A673 (cell line): ENCODE data around the gene TMEM121B. TPM values are rescaled to one million over a fixed set of nuclear protein-coding genes. Genes with fewer than 3 reads are reported as not detected.

Experiments used
- BruUV-seq: library from RNA; stranded (reverse); fragments of 400-500 nt; replicated peaks from 2 replicates; lab custom pipeline; 2021; lab: Mats Ljungman, UMichigan
- CTCF ChIA-PET: fragments of 300-600 bp; sonication (Branson Sonifier 250); formaldehyde crosslinking; loops from one replicate; lab custom pipeline; 2022; ENCODE audit warnings: antibody characterized with exemption; lab: Charles Lee
- POLR2A ChIA-PET: fragments of 300-600 bp; sonication (Branson Sonifier 250); formaldehyde crosslinking; loops from one replicate; lab custom pipeline; 2022; ENCODE audit warnings: antibody characterized with exemption; ENCODE audit not compliant: low non-redundant PET; lab: Charles Lee
- DNase-seq: peaks from one replicate; pipeline ENCODE4 v3.0.0-alpha.2; 2015; ENCODE audit warnings: low spot score
- H3K27ac ChIP-seq: fragments of 200-600 bp; sonication (generic); 2 replicates; pipeline ENCODE4 v1.5.1; 2016; ENCODE audit warnings: mixed run types, low read depth, mild to moderate bottlenecking, mixed read lengths, antibody characterized with exemption, low read length; ENCODE audit not compliant: poor library complexity, severe bottlenecking
- H3K27me3 ChIP-seq: fragments of 200-600 bp; sonication (generic); replicated peaks from 2 replicates; pipeline ENCODE4 v1.6.1; 2017; ENCODE audit warnings: mixed run types, low read depth, mild to moderate bottlenecking, mixed read lengths, antibody characterized with exemption, low read length; ENCODE audit not compliant: insufficient read depth, poor library complexity
- H3K36me3 ChIP-seq: fragments of 200-600 bp; sonication (generic); 2 replicates; pipeline ENCODE4 v1.6.1; 2016; ENCODE audit warnings: mixed run types, mild to moderate bottlenecking, mixed read lengths, antibody characterized with exemption, low read length; ENCODE audit not compliant: insufficient read depth, poor library complexity, severe bottlenecking
- H3K4me1 ChIP-seq: fragments of 200-600 bp; sonication (generic); 2 replicates; pipeline ENCODE4 v1.6.1; 2017; ENCODE audit warnings: mixed run types, mild to moderate bottlenecking, mixed read lengths, antibody characterized with exemption, low read length; ENCODE audit not compliant: insufficient read depth, poor library complexity, severe bottlenecking
- H3K4me3 ChIP-seq: fragments of 200-600 bp; sonication (generic); 2 replicates; pipeline ENCODE4 v1.5.1; 2016; ENCODE audit warnings: low read depth, mixed run types, mild to moderate bottlenecking, mixed read lengths, low read length; ENCODE audit not compliant: poor library complexity, severe bottlenecking
- H3K9me3 ChIP-seq: fragments of 200-600 bp; sonication (generic); 2 replicates; pipeline ENCODE4 v1.6.1; 2016; ENCODE audit warnings: mixed run types, low read depth, mild to moderate bottlenecking, mixed read lengths, antibody characterized with exemption, low read length; ENCODE audit not compliant: poor library complexity, severe bottlenecking
- EZH2 ChIP-seq: fragments of 200-600 bp; sonication (generic); IDR thresholded peaks from 2 replicates; pipeline ENCODE4 v1.6.1; 2017; ENCODE audit warnings: borderline replicate concordance, low read depth, mild to moderate bottlenecking, mixed read lengths, antibody characterized with exemption, low read length; ENCODE audit not compliant: poor library complexity, severe bottlenecking
- intact Hi-C: fragments of 100-400 bp; cut with micrococcal nuclease; formaldehyde crosslinking; loops from one replicate; pipeline ENCODE4 v1.10.0; 2022; ENCODE audit not compliant: unreplicated experiment
- total RNA-seq: library from RNA; stranded (reverse); gene quantifications from 2 replicates; pipeline ENCODE4 v1.2.3, GENCODE V29; 2021
- TF ChIP-seq, protein P1 (sequence below): fragments of 300-800, 200-600 bp; sonication (generic); conservative IDR thresholded peaks from 2 replicates; pipeline ENCODE4 v1.5.1; 2017; ENCODE audit warnings: low read depth, mild to moderate bottlenecking, antibody characterized with exemption, low read length, moderate library complexity, mixed read lengths

The TMEM121B gene
- total RNA-seq, 1 experiment from 2014 or later = 2.5 TPM

DNA sequence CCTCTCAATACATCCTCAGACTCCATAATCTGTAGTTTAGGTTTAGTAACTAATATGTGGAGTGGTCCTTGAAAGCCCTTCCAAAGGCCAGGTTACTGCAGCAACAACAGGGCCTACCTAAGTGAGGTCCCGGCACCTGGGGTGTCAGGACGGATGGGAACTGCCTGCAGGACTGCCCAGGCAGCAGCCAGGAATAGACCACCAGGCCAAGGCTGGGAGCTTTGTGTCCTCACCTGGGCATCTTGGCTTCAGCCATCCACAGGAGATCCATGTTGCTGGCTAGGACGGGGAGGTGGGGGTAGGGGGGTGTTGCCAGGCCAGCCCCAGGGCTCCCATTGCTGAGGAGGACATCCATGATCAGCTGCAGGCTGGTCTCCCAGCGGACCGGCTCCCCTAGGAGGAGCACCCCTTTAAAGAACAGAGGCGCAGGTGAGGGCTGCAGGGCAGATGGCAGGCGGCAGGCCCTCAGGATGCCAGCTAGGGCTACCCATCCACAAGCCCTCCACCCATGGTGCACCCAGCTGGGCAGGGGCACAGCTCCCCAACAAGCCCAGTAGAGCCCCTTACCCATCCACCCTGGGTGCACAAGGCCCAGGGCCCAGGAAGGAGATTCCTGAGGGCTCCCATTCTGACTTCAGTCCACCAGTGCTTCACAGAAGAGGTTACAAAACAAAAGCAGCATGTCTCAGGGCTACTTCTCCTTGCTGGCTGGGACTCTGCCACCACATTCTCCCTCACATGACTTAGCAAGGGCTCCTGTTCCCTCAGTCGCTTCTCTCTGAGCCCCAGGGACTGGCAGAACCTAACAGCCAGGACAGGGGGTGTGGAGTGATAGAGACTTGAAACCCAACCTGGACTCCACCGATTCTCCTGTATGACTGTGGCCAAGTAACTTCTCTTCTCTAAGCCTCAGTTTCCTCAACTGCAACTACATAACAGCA lies 19.9 kb upstream of the TMEM121B start:
- Histone ChIP-seq H3K36me3 (peaks cover 47% of the 10 kb centered on the region), H3K4me1 (no peaks in the 10 kb centered on the region), H3K4me3 (no peak overlapping the region), H3K9me3 (no peaks in the 10 kb centered on the region), H3K27me3 (no peaks in the 10 kb centered on the region), H3K27ac (no peak overlapping the region)
- POLR2A ChIA-PET = no interaction called here
- CTCF ChIA-PET = no interaction called here
- DNase-seq = no peak
- intact Hi-C loops = no loop called here
- BruUV-seq = no TSS peak
- TF ChIP-seq, protein P1, sequence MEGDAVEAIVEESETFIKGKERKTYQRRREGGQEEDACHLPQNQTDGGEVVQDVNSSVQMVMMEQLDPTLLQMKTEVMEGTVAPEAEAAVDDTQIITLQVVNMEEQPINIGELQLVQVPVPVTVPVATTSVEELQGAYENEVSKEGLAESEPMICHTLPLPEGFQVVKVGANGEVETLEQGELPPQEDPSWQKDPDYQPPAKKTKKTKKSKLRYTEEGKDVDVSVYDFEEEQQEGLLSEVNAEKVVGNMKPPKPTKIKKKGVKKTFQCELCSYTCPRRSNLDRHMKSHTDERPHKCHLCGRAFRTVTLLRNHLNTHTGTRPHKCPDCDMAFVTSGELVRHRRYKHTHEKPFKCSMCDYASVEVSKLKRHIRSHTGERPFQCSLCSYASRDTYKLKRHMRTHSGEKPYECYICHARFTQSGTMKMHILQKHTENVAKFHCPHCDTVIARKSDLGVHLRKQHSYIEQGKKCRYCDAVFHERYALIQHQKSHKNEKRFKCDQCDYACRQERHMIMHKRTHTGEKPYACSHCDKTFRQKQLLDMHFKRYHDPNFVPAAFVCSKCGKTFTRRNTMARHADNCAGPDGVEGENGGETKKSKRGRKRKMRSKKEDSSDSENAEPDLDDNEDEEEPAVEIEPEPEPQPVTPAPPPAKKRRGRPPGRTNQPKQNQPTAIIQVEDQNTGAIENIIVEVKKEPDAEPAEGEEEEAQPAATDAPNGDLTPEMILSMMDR = no peak
- no peak for TF ChIP-seq EZH2

DNA sequence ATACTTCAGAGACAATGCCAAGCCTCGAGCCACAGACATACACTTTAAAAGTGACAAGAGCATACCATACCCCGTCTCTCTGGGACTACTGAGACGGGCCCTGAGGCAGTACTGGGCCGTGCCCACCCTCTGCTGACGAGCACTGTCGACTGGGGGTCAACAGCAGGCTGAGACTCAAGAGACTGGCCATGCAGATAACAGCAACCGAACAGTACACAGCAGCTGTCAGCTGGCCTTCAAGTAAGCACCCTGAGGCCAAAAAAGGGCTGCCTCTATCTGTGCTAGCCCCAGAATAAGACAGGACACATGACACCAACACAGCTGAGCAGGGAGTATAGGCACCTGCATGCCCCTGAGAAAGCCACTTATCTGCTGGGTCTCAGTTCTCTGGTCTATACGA lies 18.9 kb upstream of the TMEM121B start:
- no peak overlapping the region for H3K27ac ChIP-seq
- CTCF ChIA-PET = no interaction called here
- no peaks in the 10 kb centered on the region for H3K27me3 ChIP-seq
- H3K36me3 ChIP-seq = peaks cover 47% of the 10 kb centered on the region
- no peak for DNase-seq
- intact Hi-C loops = no loop called here
- TF ChIP-seq, protein P1 = no peak
- TF ChIP-seq EZH2 = no peak
- H3K9me3 ChIP-seq = no peaks in the 10 kb centered on the region
- no peak overlapping the region for H3K4me3 ChIP-seq
- BruUV-seq = no TSS peak
- POLR2A ChIA-PET = no interaction called here
- no peaks in the 10 kb centered on the region for H3K4me1 ChIP-seq

DNA sequence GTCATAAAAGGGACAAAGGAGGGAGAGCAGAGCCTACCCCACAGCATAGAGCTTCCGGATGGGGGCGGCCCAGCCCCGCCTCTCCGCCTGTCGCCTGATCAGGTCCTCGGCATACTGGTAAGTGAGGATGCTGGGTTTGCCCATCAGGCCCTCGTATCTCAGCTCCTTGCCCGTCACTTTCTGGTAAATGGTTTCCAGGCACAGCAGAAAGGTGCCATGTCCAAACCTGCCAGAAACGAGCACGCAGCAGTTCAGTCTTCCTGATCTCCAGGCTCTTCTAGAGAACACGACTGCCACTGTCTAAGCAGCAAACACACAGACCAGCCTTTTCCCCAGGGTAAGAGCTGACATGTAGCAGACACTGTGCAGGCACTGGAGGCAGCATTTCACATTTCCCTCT lies 17.4 kb upstream of the TMEM121B start:
- POLR2A ChIA-PET = no interaction called here
- Histone ChIP-seq H3K27ac (no peak overlapping the region), H3K4me3 (no peak overlapping the region), H3K4me1 (no peaks in the 10 kb centered on the region), H3K36me3 (peaks cover 45% of the 10 kb centered on the region), H3K27me3 (no peaks in the 10 kb centered on the region), H3K9me3 (no peaks in the 10 kb centered on the region)
- CTCF ChIA-PET = no interaction called here
- DNase-seq = no peak
- no TSS peak for BruUV-seq
- TF ChIP-seq EZH2 = no peak
- intact Hi-C loops = no loop called here
